ENCODE results near the gene IRF7. TPM values are rescaled to one million over a fixed set of nuclear protein-coding genes. Genes with fewer than 3 reads are reported as not detected.

Gene IRF7
- total and polyA plus RNA-seq, 4 donors = 15.7 to 62.4 (median 37.0) TPM

DNA sequence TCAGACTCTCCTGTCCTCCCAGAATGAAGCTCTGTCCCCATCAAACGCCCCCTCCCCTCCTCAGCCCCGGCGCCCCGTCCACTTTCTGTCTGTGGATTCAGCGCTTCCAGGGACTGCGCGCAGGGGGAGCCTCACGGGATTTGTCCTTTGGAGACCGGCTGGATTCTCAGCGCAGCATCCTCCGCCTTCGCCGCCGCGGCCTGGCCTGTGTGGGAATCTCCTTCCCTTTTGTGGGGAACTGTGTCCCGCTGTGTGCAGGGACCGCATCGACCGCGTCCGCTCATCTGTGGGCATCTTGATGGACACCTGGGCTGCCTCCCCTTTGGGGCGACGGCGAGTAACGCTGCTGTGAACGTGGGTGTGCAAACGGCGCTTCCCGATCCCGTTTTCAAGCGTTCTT, 12.3 kb upstream of the IRF7 start:
- H3K27ac ChIP-seq (ENCODE audit: low read depth in 1 of 2, low read length in 2 of 2) = no peak overlapping the region
- no peak for DNase-seq (ENCODE audit: low spot score)

DNA sequence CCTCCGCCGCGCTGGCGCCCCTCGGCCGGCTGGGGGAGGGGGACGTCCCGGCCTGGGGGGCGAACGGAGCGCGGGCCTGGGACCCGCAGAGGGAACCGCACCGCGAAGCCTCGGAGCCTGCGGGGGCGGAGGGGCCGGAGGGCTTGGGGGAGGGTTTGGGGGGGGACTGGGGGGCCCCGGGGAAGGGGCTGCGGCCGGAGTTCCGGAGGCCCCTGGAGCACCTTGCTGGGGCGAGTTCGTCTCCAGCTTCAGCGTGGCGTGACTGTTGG, 11.5 kb upstream of the IRF7 start:
- 47% methylated on average over 28 of the region's 28 CpGs for WGBS
- Histone ChIP-seq H3K36me3 (ENCODE audit: control insufficient read depth in 4 of 4, insufficient read depth in 3 of 4, low read depth in 1 of 4, low read length in 3 of 4) (peaks cover 0 to 2% (median 0%) of the 10 kb centered on the region in 4 donors), H3K27me3 (ENCODE audit: control insufficient read depth in 4 of 4, insufficient read depth in 4 of 4, low read length in 3 of 4) (no peaks in the 10 kb centered on the region), H3K27ac (ENCODE audit: low read depth in 1 of 2, low read length in 2 of 2) (no peak overlapping the region), H3K9ac (ENCODE audit: low read depth in 1 of 2, low read length in 2 of 2) (no peak overlapping the region), H3K4me3 (ENCODE audit: low read depth in 1 of 3, low read length in 3 of 3) (no peak overlapping the region), H3K9me3 (ENCODE audit: control insufficient read depth in 4 of 4, low read length in 3 of 4) (no peaks in the 10 kb centered on the region), H3K4me1 (ENCODE audit: control insufficient read depth in 4 of 4, insufficient read depth in 4 of 4, low read length in 3 of 4) (peaks cover 4 to 21% (median 9%) of the 10 kb centered on the region in 4 donors)
- no peak for DNase-seq (ENCODE audit: low spot score)
- TF ChIP-seq, protein P1, sequence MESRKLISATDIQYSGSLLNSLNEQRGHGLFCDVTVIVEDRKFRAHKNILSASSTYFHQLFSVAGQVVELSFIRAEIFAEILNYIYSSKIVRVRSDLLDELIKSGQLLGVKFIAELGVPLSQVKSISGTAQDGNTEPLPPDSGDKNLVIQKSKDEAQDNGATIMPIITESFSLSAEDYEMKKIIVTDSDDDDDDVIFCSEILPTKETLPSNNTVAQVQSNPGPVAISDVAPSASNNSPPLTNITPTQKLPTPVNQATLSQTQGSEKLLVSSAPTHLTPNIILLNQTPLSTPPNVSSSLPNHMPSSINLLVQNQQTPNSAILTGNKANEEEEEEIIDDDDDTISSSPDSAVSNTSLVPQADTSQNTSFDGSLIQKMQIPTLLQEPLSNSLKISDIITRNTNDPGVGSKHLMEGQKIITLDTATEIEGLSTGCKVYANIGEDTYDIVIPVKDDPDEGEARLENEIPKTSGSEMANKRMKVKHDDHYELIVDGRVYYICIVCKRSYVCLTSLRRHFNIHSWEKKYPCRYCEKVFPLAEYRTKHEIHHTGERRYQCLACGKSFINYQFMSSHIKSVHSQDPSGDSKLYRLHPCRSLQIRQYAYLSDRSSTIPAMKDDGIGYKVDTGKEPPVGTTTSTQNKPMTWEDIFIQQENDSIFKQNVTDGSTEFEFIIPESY (IDR thresholded peaks at IDR 0.05) = no peak
- TF ChIP-seq, protein P2, sequence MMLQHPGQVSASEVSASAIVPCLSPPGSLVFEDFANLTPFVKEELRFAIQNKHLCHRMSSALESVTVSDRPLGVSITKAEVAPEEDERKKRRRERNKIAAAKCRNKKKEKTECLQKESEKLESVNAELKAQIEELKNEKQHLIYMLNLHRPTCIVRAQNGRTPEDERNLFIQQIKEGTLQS (IDR thresholded peaks at IDR 0.05) = no peak
- TF ChIP-seq, protein P3, sequence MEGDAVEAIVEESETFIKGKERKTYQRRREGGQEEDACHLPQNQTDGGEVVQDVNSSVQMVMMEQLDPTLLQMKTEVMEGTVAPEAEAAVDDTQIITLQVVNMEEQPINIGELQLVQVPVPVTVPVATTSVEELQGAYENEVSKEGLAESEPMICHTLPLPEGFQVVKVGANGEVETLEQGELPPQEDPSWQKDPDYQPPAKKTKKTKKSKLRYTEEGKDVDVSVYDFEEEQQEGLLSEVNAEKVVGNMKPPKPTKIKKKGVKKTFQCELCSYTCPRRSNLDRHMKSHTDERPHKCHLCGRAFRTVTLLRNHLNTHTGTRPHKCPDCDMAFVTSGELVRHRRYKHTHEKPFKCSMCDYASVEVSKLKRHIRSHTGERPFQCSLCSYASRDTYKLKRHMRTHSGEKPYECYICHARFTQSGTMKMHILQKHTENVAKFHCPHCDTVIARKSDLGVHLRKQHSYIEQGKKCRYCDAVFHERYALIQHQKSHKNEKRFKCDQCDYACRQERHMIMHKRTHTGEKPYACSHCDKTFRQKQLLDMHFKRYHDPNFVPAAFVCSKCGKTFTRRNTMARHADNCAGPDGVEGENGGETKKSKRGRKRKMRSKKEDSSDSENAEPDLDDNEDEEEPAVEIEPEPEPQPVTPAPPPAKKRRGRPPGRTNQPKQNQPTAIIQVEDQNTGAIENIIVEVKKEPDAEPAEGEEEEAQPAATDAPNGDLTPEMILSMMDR (IDR thresholded peaks at IDR 0.05; ENCODE audit: low read depth, low read length, missing input control) = no peak
- TF ChIP-seq HNF4G (IDR thresholded peaks at IDR 0.05) (no peak), GABPA (IDR thresholded peaks at IDR 0.05 in 1 of 2, conservative IDR thresholded peaks at IDR 0.05 in 1 of 2) (no peak), HNF4A (conservative IDR thresholded peaks at IDR 0.05) (no peak), FOXA2 (IDR thresholded peaks at IDR 0.05) (no peak)
- TF ChIP-seq, protein P4, sequence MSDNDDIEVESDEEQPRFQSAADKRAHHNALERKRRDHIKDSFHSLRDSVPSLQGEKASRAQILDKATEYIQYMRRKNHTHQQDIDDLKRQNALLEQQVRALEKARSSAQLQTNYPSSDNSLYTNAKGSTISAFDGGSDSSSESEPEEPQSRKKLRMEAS (IDR thresholded peaks at IDR 0.05) = no peak

More for the DNA sequence above, 12.3 kb upstream of the IRF7 start:
- WGBS = 94% methylated on average over 31 of the region's 31 CpGs
- H3K9ac ChIP-seq (ENCODE audit: low read depth in 1 of 2, low read length in 2 of 2) = no peak overlapping the region
- TF ChIP-seq RXRA (IDR thresholded peaks at IDR 0.05) = no peak
- TF ChIP-seq, protein P1 (IDR thresholded peaks at IDR 0.05) = no peak
- TF ChIP-seq GABPA (IDR thresholded peaks at IDR 0.05 in 1 of 2, conservative IDR thresholded peaks at IDR 0.05 in 1 of 2) = no peak
- no peak for TF ChIP-seq RAD21 (IDR thresholded peaks at IDR 0.05)
- no peak overlapping the region for H3K4me3 ChIP-seq (ENCODE audit: low read depth in 1 of 3, low read length in 3 of 3)
- H3K27me3 ChIP-seq (ENCODE audit: control insufficient read depth in 4 of 4, insufficient read depth in 4 of 4, low read length in 3 of 4) = no peaks in the 10 kb centered on the region
- H3K36me3 ChIP-seq (ENCODE audit: control insufficient read depth in 4 of 4, insufficient read depth in 3 of 4, low read depth in 1 of 4, low read length in 3 of 4) = peaks cover 0 to under 1% (median 0%) of the 10 kb centered on the region in 4 donors
- H3K9me3 ChIP-seq (ENCODE audit: control insufficient read depth in 4 of 4, low read length in 3 of 4) = no peaks in the 10 kb centered on the region
- H3K4me1 ChIP-seq (ENCODE audit: control insufficient read depth in 4 of 4, insufficient read depth in 4 of 4, low read length in 3 of 4) = peaks cover 4 to 21% (median 9%) of the 10 kb centered on the region in 4 donors

Measured in liver (tissue), 9 donors.